Nucleus accumbens (tissue), 56 donors: Measurements from ENCODE around the gene ULBP2.
"Not testable (repeated sequence)": the region's sequence is repeated elsewhere in the genome, so short reads cannot be mapped to it uniquely, and the experiment has no call there.

Source experiments
- DNase-seq, 56 donors: peaks; one replicate each; lab custom pipeline; 2025; lab: John Stamatoyannopoulos, UW

The ULBP2 gene

DNA sequence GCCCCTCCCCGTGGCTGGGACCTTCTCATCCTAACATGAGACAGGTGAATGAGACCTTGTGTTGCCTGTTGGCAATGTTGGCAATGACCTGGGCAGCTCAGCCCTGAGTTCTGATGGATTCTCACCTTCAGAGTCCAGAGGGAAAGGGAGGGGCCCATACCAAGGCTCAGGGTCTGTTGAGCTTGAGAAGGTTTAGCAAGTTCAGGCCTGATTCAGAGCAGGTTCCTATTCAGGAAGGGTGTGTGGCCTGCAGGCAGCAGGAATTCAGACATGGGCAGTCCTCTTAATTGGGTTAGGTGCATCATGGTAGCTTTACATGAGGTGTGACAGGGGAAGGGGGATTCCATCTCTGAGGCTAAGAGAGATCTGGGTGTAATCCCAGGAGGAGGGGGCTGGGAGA, 5.7 kb downstream of the ULBP2 start:
- DNase-seq: not testable (repeated sequence)

DNA sequence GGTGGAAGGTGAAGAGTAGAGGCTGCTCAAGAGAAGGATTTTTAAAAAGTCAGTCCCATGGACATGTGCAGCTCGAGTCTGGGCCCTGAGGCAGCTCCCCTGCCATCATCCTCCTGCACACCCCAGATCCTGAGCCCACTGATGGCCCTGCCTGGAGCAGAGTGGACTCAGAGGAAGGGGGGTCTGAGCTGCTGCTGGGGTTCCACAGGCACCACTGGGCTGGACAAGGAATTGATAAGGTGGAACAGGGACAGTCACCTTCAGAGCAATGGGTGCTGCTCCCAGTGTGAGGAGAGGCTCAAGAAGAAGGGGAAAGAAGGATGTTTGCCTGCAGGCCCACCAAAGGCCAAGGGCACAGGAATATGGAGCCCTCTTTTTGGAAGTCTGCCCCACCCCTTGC, 6.2 kb downstream of the ULBP2 start:
- DNase-seq: no peak

DNA sequence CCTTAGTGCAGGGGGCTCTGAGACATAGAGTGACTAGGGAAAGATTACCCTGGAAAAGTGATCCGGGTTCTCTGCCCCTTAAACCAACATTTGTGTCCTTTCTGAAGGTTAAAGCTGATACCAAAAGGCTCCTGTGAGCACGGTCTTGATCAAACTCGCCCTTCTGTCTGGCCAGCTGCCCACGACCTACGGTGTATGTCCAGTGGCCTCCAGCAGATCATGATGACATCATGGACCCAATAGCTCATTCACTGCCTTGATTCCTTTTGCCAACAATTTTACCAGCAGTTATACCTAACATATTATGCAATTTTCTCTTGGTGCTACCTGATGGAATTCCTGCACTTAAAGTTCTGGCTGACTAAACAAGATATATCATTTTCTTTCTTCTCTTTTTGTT, 6.8 kb downstream of the ULBP2 start:
- DNase-seq: no peak

DNA sequence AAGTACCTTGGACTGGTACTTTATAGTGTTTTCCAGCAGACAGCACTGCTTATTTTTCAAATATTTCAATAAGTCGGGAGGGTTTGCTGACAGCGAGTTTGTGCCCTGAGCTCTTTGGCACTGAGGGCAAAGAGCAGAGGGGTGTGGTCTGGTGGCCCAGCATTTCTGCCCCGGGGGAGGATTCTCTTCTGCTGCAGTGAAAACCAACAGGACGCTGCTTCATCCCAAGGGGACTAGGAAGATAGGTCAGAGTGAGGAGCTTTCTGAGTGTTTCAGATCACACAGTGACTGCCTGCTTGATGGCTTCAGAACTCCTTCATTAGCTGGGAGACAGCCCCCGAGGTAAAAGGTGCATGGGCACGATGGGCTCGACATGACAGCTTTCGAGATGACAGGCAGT, 8.6 kb downstream of the ULBP2 start:
- DNase-seq: no peak

DNA sequence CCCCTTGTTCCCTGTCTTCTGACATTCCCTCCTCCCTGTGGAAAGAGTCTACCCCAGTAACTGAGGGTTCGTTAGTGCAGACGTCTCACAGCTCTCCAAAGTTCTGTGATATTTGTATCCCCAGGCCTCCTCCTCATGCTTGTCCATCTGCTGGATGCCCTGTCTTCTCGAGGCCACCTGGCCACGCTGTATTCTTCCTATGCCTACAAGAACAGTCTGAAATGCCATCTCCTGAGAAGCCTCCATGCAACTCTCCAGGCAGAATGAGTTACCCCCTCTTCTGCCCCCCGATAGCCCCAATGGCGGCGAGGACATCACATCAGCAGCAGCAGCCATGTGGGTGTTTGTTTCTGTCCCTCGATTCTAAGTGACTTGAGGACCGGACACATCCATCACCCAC, 9.3 kb downstream of the ULBP2 start:
- no peak for DNase-seq

DNA sequence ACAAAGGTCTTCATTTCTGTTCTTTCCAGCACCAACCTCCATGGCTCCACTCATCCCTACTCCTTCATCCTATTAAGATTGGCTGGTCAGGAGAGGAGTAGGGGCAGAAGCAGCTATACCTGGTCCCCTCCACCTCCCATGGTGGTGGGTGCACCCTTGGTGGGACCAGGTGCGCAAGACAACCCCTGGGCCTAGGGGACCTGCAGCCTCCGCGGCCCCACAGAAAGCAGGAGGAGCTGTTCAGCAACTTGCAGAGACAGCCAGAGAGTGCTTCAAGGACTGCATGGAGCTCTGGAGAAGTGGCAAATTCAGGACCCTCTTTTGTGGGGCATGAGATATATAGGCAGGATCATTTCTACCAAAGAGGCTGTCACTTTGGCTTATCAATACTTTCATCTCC, 9.8 kb downstream of the ULBP2 start:
- no peak for DNase-seq

DNA sequence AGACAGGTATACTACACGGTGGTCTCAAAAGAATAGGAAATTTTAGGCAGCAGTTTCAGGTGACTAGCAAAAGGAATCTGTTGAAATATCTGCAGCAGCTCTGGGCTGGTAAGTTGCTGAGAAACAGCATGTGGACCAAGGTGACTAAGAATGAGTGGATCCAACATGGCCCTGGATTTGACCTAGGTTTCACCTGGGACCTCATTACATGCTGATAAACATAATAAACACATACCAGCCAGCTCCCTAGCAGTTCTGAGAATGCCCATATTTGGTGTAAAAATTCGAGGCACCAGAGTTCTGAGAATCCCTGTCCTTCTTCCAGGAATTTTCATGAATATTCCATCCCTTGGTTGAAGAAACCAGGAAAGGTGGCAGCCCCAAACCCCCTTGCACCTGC, 11.6 kb downstream of the ULBP2 start:
- DNase-seq: not testable (repeated sequence)

DNA sequence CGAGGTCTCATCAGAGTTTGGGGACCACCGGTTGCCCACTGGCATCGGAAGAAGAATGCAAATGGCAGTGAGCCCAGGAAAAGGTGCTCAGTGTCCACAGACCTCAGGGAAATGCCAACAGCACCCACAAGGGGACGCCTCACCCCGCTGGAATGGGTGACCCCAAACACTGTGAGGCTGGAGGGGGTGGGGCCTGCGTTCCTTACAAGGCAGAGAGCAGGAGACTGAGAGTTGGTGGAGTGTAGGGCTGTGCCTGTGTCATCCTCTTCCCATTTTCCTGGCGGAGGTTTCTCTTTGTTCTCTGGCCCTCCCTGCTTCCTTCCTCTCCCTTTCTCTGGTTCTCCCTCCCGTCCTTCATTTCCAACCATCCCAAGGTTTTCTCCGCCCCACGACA, 12.1 kb downstream of the ULBP2 start:
- DNase-seq: not testable (repeated sequence)

DNA sequence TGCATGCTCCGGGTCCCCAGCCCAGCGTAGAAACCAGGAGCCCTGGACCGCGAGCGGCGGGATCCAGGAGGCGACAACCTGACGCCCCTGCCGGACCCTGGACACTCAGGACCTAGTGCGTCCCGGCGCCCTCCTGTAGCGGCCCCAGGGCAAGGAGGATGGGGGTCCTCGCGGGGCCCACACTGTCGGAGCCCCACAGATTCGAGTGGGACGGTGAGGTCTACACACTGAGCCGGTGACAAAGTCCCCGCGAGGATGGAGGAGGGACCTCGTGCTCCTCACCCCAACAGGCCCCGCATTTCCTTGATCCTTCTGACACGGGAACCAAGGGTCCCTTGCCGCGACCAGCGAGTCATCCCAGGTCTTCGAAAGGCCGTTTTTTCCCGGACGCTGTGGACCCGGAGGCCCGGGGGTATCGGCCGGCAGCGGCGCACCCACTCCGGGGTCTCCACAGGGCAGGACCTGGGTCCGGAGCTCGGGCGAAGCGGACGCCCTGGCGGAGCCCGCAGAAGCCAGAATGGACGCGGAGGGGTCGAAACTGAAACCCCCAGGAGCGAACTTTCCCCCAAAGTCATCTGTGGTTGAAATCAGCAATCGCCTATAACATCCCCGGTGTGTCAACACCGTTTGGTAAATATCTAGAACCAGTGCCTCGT, 12.6 kb downstream of the ULBP2 start:
- not testable (repeated sequence) for DNase-seq

DNA sequence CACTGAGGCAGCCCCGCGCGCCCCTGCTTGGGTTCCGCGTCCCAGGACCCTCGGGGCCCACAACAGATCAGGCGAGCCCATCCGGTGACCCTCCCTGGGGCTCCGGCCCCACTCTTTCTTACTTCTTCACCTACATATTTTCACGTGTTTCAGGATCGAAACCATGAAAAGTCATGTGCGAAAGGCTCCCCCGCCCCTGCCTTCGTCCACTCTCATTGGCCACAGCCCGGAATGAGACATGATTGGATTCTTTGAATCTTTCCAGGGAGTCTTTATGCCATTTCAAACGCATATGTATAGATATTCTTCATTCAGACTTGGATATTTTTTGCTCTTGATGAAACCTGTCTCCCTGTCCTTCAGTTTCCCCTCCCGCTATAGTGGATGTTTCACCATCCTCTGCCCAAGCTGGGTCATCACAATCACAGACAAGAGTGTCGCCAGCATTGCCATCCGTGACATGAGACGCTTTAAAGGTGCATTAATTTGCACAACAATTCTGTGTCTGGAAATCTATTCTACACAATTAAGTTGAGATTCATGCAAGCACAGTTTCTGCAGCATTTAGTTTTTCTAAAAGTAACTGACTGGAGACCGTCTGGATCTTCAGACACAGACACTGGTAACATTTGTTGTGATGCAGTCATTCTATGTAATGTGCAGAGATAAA, 13.3 kb downstream of the ULBP2 start:
- DNase-seq: not testable (repeated sequence)

DNA sequence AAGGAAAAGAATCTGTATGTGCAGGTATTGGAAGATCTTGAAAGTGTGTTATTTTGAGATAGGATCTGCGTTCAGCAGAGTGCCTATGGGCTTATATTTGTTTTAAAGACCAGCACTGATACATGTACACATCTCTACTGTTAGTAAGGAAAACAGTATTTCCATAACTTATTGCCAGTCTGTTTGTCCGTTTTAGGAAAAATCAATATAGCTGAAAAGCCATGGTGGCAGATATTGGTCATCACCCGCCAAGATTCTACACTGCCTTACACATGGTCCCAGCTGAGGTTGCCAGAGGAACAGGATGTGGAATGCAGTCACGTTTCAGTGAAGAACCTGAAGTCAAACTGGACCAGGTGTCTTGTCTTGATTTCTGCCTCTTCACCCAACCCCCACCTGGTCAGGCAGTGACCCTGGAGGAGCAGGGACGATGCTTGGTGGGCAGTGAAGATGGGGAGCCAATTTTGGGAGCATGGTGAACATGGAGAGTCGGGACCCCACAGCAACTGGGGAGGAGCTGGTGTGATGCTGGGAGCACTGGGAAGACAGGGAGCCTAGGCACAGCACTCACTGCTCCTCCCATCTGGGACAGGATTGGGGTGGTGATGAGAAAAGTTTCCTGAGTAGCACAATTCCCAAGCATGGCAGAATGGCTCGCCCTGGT, 14.0 kb downstream of the ULBP2 start:
- not testable (repeated sequence) for DNase-seq

DNA sequence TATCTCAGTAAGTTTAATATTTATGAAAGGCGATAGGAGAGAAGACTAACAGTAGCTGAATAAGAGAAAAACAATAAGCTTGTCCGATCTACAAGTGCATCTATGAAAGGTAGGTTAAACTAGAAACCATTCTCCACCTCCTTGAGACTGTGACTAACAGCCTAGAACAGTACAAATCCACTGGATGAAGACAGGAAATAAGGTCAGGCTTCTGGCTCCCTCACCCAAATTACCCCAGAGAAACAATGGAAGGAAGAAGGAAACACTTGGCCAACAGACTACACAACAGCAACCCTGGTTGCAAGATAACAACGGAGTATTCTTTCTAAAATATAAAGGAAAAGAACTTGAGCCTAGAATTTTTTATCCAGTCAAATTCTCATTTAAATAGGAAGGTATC, 16.3 kb downstream of the ULBP2 start:
- DNase-seq: not testable (repeated sequence)

DNA sequence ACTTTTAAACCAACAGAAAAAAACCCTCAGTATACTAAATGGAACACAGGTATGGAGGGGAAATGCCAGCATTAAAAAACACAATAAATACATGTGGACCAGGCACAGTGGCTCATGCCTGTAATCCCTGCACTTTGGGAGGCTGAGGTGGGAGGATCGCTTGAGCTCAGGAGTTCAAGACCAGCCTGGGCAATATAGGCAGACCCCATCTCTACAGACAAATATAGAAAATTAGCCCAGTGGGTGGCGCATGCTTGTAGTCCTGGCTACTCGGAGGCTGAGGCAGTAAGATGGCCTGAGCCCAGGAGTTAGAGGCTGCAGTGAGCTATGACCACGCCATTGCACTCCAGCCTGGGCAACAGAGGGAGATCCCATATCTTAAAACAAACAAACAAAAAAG, 18.0 kb downstream of the ULBP2 start:
- not testable (repeated sequence) for DNase-seq

DNA sequence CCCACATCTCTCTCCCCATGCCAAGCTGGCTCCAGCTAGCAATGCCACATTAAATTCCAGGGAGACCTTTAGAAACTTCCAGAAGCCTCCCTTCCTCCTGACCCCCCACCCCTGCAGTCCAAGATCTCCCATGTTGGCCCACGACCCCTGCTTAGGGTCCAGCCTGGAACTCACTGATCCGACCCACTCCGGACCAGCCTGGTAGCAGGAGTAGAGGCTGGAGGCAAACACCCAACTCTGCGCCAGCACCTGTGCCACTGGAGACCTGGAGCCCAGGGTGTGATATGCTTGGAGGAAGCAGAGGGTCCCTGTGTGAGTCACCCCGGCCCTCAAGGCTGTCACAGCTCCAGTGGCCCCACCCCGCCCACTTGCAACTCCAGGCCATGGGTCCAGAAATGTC, 18.7 kb downstream of the ULBP2 start:
- no peak for DNase-seq

DNA sequence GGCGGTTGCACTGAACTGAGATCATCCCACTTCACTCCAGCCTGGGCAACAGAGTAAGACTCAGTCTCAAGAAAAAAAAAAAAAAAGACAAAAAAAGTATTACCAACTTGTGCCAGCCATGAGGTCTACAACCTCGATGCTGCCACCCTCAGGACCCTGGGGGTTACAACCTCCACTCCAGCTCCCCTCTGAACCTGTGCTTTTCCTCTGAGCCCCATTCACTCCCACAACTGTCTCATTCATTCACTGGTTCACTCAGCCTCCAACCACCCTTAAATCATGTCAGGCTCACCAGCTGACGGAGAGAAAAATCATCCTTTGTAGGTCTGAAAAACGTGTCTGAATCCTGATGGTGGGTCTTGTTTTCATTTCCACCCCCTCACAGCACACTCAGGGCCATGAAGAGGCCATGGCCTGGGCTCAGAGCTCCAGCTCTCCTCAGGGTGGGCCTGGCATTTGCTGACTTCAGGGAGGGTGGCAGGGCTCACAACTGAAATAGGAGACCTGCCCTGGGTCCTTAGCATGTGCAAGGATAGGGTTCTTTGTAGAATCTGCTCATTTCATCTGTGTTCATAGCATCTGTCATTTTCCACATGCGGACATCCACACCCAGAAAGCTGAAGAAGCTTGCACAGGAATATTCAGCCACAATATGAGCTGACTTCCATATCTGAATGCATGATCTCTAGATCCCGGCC, 20.1 kb downstream of the ULBP2 start:
- no peak for DNase-seq

DNA sequence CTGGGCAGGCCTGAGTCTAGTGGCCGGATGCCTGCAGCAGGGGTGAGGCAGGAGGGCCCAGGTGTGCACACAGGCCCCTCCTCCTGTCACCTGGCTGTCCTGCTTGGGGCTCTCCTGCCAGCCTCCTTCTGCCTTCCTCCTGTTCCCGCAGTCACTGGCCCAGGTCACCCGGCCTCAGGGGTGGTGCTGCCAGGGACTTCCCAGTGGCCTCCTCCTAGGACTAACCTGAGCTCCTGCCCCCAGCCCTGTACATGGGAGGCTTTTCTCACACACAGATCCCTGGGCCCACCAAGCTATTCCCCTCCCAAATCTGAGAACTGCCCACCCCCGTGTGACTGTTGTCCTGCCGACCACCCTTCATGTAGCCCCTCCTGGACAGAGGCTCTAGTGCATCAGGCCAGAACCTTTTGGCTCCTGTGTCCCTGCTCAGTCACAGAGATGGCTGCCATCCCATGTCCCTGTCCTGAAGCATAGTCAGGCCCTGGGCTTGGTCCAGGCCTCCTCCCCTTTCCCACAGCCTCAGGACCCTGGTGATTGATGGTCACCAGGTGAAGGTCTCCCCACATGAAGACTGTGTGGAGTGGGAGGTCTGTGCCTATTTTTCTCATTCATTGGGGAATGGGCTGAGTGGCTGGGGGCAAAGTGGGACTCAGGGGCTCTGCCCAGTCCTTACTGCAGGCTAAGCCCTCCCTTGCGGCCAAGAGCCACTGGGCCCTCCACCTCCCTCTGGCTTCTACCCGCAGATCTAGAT, 20.8 kb downstream of the ULBP2 start:
- DNase-seq: no peak

DNA sequence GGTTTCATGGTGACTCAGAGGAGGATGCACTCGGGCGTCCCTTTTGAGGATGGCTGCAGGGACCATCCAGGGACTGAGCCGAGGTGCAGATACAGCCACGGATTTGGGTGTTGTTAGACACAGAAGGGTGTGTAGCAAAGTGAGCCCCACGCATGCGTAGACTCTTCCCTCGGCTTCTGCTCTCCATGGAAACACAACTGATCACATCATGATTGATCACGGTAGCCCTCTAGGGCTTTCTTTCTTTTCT, 21.3 kb downstream of the ULBP2 start:
- DNase-seq: peak in 12 of 56 donors; percentile 5 to 54 (median 26)

DNA sequence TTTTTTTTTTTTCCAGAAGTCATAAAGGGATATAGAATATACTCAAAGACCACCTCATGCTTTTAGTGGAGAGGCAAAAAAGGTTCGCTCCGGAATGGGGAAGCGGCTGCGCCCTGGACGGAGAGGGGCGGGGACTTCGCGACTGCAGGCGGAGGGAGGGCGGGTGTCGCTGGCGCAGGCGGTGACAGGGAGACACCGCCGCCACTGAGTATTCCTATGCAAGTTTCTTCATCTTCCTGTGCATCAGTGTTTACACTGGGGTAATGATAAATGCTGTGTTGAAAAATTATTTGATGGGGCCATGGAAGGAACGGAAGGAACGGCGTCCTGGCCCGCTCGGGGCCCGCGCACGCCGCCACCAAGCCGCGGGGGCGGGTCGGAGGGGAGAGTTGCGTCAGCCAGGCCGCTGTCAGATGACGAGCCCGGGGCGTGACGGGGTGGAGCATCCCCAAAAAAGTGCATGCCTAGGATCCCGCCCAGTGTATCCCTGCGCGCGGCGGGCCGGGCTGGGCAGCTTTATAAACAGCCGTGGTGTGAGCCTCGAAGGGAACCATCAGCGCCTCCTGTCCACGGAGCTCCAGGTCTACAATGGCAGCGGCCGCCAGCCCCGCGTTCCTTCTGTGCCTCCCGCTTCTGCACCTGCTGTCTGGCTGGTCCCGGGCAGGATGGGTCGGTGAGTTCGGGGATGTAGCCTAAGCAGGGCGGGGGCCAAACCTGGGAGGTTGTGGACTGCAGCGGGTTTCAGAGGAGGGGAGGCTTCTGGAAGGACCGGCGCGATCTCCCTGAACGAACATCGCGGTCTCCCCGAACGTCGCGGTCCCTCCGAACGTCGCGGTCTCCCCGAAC, 21.9 kb downstream of the ULBP2 start, which contains the start of gene ULBP1:
Gene ULBP1 (plus strand): TSS at position 482 of the 846 bp plus-strand sequence. CDS start 107 bp downstream, at position 589.
- DNase-seq: peak in 30 of 56 donors; percentile 7 to 81 (median 24)

DNA sequence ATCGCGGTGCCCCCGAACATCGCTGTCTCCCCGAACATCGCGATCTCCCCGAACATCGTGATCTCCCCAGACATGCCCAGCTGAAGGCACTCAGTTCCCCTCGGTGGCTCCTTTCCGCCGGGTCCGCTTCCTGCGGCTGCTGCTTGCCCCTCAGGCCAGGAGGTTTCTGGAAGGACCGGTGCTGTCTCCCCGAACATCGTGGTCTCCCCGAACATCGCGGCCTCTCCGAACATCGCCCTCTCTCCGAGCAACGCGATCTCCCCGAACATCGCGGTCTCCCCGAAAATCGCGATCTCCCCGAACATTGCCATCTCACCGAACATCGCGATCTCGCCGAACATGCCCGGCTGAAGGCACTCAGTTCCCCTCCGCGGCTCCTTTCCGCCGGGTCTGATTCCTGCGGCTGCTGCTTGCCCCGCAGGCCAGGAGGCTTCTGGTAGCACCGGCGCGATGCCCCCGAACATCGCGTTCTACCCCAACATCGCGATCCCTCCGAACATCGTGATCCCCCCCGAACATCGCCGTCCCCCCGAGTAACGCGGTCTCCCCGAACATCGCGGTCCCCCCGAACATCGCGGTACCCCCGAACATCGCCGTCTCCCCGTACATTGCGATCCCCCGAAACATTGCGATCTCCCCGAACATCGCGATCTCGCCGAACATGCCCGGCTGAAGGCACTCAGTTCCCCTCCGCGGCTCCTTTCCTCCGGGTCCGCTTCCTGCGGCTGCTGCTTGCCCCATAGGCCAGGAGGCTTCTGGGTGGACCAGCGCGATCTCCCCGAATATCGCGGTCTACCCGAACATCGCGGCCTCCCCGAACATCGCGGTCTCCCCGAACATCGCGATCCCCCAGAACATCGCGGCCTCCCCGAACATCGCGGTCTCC, 22.7 kb downstream of the ULBP2 start:
- peak in 1 of 56 donors; percentile 23 for DNase-seq
